ENCODE results near the gene ATP4B.
"Not testable (repeated sequence)": the region's sequence is repeated elsewhere in the genome, so short reads cannot be mapped to it uniquely, and the experiment has no call there.

The ATP4B gene

DNA sequence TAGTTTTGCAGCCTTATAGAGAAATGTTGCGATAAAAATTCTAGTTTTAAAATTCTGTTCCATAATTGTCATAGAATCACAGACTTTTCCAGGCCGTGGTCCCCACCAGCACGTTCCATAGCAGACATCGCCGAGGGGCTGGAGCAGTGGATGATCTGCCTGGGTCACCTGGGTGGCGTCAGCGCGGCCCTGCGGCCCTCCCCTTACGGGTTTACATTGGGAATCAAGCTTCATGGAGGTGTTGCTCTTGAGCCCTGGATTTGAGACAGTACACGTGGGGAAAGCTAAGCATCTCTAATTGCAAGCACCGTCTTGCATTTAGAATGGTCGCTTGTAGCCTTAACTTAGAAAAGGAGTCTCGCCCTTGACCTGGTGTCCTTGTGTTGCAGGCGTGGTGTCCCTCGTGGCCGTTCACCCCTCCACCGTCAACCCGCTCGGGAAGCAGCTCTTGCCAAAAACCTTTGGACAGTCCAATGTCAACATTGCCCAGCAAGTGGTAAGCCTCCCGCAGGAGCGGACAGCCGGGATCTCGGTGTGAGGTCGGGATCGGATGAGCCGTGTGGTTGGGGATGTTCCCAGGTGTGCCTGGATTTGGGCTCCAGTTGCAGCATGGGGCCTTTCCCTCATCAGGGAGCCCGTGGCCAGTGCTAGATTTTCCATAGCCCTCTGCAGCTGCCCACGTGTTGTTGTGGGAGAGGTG is 35.1 kb downstream of the ATP4B start:
- TF ChIP-seq, protein P1, sequence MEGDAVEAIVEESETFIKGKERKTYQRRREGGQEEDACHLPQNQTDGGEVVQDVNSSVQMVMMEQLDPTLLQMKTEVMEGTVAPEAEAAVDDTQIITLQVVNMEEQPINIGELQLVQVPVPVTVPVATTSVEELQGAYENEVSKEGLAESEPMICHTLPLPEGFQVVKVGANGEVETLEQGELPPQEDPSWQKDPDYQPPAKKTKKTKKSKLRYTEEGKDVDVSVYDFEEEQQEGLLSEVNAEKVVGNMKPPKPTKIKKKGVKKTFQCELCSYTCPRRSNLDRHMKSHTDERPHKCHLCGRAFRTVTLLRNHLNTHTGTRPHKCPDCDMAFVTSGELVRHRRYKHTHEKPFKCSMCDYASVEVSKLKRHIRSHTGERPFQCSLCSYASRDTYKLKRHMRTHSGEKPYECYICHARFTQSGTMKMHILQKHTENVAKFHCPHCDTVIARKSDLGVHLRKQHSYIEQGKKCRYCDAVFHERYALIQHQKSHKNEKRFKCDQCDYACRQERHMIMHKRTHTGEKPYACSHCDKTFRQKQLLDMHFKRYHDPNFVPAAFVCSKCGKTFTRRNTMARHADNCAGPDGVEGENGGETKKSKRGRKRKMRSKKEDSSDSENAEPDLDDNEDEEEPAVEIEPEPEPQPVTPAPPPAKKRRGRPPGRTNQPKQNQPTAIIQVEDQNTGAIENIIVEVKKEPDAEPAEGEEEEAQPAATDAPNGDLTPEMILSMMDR (conservative IDR thresholded peaks at IDR 0.05; ENCODE audit: low read depth), result no peak
- ChIA-PET CTCF (no interaction called here), POLR2A (ENCODE audit: low non-redundant PET) (no interaction called here)
- DNase-seq (ENCODE audit: low spot score), result no peak
- no peak overlapping the region for H3K27ac ChIP-seq

DNA sequence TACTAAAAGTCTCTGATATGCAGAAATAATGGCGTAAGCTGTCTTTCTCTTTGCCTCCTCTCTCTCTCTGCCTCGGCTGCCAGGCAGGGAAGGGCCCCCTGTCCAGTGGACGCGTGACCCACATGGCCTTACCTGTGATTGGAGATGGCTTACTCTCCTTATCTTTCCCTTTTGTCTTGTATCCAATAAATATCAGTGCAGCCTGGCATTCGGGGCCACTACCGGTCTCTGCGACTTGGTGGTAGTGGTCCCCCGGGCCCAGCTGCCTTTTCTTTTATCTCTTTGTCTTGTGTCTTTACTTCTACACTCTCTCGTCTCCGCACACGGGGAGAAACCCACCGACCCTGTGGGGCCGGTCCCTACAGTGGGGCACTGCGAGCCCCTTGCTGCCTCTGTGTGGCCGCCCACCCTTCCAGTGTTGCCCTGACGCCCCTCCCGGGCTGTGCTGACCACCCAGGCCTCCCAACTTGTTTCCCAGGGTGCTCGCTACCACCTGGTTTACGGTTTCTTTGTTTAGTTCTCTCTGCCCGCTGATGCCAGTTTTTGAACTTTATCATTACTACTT is 35.9 kb downstream of the ATP4B start:
- CTCF ChIA-PET; POLR2A ChIA-PET (ENCODE audit: low non-redundant PET); DNase-seq (ENCODE audit: low spot score); H3K27ac ChIP-seq: not testable (repeated sequence)

DNA sequence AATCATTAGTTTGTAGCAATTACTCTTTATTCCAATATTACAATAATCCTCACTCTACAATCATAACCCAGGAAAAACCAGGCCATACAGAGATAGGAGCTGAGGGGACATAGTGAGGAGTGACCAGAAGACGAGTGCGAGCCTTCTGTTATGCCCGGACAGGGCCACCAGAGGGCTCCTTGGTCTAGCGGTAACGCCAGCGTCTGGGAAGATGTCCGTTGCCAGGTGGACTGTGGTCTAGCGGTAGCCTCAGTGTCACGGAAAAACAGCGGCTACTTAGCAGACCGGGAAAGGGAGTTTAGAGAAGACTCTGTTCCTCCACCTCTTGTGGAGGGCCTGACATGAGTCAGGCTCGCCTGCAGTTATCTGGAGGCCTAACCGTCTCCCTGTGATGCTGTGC is 36.5 kb downstream of the ATP4B start:
- POLR2A ChIA-PET (ENCODE audit: low non-redundant PET); H3K27ac ChIP-seq; DNase-seq (ENCODE audit: low spot score); CTCF ChIA-PET: not testable (repeated sequence)
- TF ChIP-seq, protein P1 (conservative IDR thresholded peaks at IDR 0.05; ENCODE audit: low read depth), result peak; percentile 14; the same call in 1 of the 2 replicates

DNA sequence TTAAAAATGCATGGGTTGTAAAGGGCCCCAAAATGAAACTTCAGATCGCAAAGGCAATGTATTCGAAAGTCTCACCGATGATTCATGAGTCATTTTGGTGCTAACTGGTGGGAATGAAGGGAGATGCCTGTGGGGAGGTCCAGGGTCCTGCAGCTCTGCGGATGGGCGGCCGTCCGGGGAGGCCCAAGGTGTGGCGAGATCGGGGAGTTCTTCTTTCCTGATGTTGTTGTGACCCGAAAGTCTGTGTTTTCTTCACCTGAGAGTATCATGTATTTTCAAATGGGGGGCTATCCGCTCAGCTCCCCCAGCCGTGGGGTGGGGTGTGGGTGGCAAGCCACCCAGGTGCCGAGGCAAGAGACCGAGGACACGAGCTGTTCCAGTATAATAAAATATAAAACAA is 37.0 kb downstream of the ATP4B start:
- no peak overlapping the region for H3K27ac ChIP-seq
- TF ChIP-seq, protein P1 (conservative IDR thresholded peaks at IDR 0.05; ENCODE audit: low read depth), result no peak
- CTCF ChIA-PET, result no interaction called here
- DNase-seq (ENCODE audit: low spot score), result no peak
- POLR2A ChIA-PET (ENCODE audit: low non-redundant PET), result no interaction called here

DNA sequence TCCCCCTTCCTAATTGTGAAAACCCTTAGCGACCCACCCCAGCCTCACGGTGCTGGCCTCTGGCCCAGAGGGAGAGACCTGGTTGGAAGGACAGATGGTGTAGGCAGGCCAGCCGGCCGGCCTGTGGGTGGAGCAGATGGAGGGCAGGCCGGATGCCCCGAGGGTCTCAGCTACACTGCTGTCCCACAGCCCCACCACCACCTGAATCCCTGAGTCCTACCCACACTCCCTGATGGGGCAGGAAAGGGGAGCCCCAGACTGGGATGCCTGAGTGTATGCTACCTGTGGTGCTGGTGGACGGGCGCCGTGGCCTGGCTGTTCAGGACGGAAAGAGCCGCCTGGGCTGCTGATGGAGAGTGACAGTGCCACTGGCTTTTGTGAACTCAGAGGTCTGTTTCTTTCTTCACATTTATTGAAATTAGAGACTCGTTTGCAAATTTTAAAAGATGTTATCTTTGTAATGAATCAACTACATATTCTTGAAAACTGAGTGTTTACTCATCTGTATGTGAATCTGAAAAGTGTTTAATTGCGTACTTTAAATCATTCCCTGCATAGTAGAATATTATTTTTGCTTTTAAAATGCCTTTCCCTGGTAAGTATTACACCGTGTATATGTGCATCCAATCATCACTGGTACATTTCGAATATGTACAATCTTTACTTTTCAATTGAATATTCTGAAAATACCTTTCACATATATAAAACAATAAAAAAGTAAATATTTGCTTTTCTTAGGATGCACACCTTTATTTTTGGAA is 37.8 kb downstream of the ATP4B start:
- H3K27ac ChIP-seq, result peak overlapping the region; percentile 42
- POLR2A ChIA-PET (ENCODE audit: low non-redundant PET), result no interaction called here
- CTCF ChIA-PET, result no interaction called here
- no peak for DNase-seq (ENCODE audit: low spot score)
- TF ChIP-seq, protein P1 (conservative IDR thresholded peaks at IDR 0.05; ENCODE audit: low read depth), result no peak

DNA sequence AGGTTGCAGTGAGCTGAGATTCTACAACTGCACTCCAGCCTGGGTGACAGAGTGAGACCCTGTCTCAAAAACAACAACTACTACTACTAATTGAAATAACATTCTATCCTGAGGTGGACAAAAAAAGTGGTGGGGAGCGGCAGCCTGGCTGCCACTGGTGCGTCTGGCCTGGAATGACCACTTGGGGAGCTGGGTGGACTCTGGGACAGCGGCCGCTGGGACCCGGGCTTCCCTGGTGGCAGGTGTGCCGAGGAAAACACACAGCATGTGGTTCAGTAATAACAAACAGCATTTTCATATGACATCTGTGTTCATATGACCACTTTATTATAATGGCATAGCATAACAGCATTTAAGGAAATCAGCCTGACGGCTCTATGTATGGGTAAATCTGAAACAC is 39.5 kb downstream of the ATP4B start:
- ChIA-PET POLR2A (ENCODE audit: low non-redundant PET) (no interaction called here), CTCF (no interaction called here)
- TF ChIP-seq, protein P1 (conservative IDR thresholded peaks at IDR 0.05; ENCODE audit: low read depth), result no peak
- no peak overlapping the region for H3K27ac ChIP-seq
- no peak for DNase-seq (ENCODE audit: low spot score)

DNA sequence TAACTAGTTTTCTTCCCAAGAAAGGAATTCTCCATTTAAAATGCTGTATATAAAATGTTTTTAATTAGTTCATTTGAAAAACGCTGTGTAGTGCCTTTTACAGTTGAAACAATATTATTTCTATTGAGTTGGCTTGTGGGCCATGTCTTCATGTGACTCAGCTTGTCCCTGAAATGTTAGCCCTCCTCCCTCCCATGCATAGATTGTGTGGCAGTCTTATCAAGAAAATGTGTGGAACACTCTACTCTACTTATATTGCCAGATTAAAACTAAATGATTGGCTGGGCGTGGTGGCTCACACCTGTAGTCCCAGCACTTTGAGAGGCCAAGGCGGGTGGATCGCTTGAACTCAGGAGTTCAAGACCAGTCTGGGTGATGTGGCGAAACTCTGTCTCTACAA is 40.0 kb downstream of the ATP4B start:
- ChIA-PET POLR2A (ENCODE audit: low non-redundant PET) (no interaction called here), CTCF (no interaction called here)
- DNase-seq (ENCODE audit: low spot score), result no peak
- no peak overlapping the region for H3K27ac ChIP-seq
- TF ChIP-seq, protein P1 (conservative IDR thresholded peaks at IDR 0.05; ENCODE audit: low read depth), result no peak

Data from RWPE1 (cell line).